Liver (tissue), 9 donors: ENCODE data around the gene HSD17B7. TPM values are rescaled to one million over a fixed set of nuclear protein-coding genes. Genes with fewer than 3 reads are reported as not detected.
"Not testable (repeated sequence)": the region's sequence is repeated elsewhere in the genome, so short reads cannot be mapped to it uniquely, and the experiment has no call there.

ENCODE experiments used
- DNase-seq: peaks from one replicate; pipeline ENCODE4 v3.0.0-alpha.2; 2017; ENCODE audit warnings: low spot score
- H3K27ac ChIP-seq, 2 donors: one replicate each; pipeline ENCODE4 v1.7.0; 2013; ENCODE audit warnings: inconsistent platforms in 2 of 2, low read length in 2 of 2, control low read depth in 1 of 2, low read depth in 1 of 2, mild to moderate bottlenecking in 1 of 2
- H3K27me3 ChIP-seq, 4 donors: one replicate each; pipeline versions ENCODE4 v1.6.1 to v1.7.0; 2013; ENCODE audit warnings: low read length in 3 of 4, inconsistent platforms in 1 of 4, mild to moderate bottlenecking in 1 of 4, moderate library complexity in 1 of 4; ENCODE audit not compliant: control insufficient read depth in 4 of 4, insufficient read depth in 4 of 4
- H3K36me3 ChIP-seq, 4 donors: one replicate each; pipeline versions ENCODE4 v1.6.1 to v1.7.0; 2013; ENCODE audit warnings: low read length in 3 of 4, mild to moderate bottlenecking in 3 of 4, low read depth in 1 of 4, moderate library complexity in 1 of 4; ENCODE audit not compliant: control insufficient read depth in 4 of 4, insufficient read depth in 3 of 4
- H3K4me1 ChIP-seq, 4 donors: one replicate each; pipeline versions ENCODE4 v1.6.1 to v1.7.0; 2013; ENCODE audit warnings: low read length in 3 of 4, mild to moderate bottlenecking in 3 of 4, moderate library complexity in 1 of 4; ENCODE audit not compliant: control insufficient read depth in 4 of 4, insufficient read depth in 4 of 4
- H3K4me3 ChIP-seq, 3 donors: one replicate each; pipeline versions ENCODE4 v1.6.1 to v1.7.0; 2013; ENCODE audit warnings: low read length in 3 of 3, control low read depth in 1 of 3, low read depth in 1 of 3, mild to moderate bottlenecking in 1 of 3
- H3K9ac ChIP-seq, 2 donors: one replicate each; pipeline ENCODE4 v1.7.0; 2013; ENCODE audit warnings: low read length in 2 of 2, mild to moderate bottlenecking in 2 of 2, moderate library complexity in 2 of 2, control low read depth in 1 of 2, low read depth in 1 of 2
- H3K9me3 ChIP-seq, 4 donors: one replicate each; pipeline versions ENCODE4 v1.6.1 to v1.7.0; 2013; ENCODE audit warnings: low read length in 3 of 4; ENCODE audit not compliant: control insufficient read depth in 4 of 4
- FOXA1 ChIP-seq: IDR thresholded peaks from 2 replicates; pipeline ENCODE4 v1.6.1; 2016; ENCODE audit warnings: antibody characterized with exemption
- GABPA ChIP-seq, 2 donors: IDR thresholded peaks in 1 of 2; conservative IDR thresholded peaks in 1 of 2; 2 replicates each; pipeline ENCODE4 v1.6.1; 2016; ENCODE audit warnings: antibody characterized with exemption in 2 of 2, mild to moderate bottlenecking in 1 of 2, moderate library complexity in 1 of 2
- HNF4A ChIP-seq, 2 donors: conservative IDR thresholded peaks; 2 replicates each; pipeline ENCODE4 v1.6.1; 2016; ENCODE audit warnings: antibody characterized with exemption in 2 of 2, mild to moderate bottlenecking in 2 of 2
- JUND ChIP-seq, 2 donors: IDR thresholded peaks; 2 replicates each; pipeline ENCODE4 v1.6.1; 2016; ENCODE audit warnings: antibody characterized with exemption in 2 of 2
- MAX ChIP-seq: IDR thresholded peaks from 2 replicates; pipeline ENCODE4 v1.6.1; 2016; ENCODE audit warnings: antibody characterized with exemption
- RAD21 ChIP-seq, 2 donors: IDR thresholded peaks; 2 replicates each; pipeline ENCODE4 v1.6.1; 2016; ENCODE audit warnings: antibody characterized with exemption in 2 of 2, mild to moderate bottlenecking in 2 of 2
- REST ChIP-seq: IDR thresholded peaks from 2 replicates; pipeline ENCODE4 v1.6.1; 2016; ENCODE audit warnings: antibody characterized with exemption, mild to moderate bottlenecking
- RXRA ChIP-seq, 2 donors: IDR thresholded peaks; 2 replicates each; pipeline ENCODE4 v1.6.1; 2017 to 2018; ENCODE audit warnings: antibody characterized with exemption in 2 of 2, mild to moderate bottlenecking in 1 of 2
- TAF1 ChIP-seq: conservative IDR thresholded peaks from 2 replicates; pipeline ENCODE4 v1.6.1; 2016; ENCODE audit warnings: antibody characterized with exemption, mild to moderate bottlenecking
- YY1 ChIP-seq: IDR thresholded peaks from 2 replicates; pipeline ENCODE4 v1.6.1; 2016; ENCODE audit warnings: antibody characterized with exemption, mild to moderate bottlenecking
- WGBS: extraction: QIAGEN DNeasy Blood & Tissue Kit; methylation state at CpG from one replicate; pipeline ENCODE4 v1.1.7; 2013; 5-methylcytosine and 5-hydroxymethylcytosine counted together
- polyA plus RNA-seq, 2 donors: library from polyadenylated mRNA; stranded (reverse) in 1 of 2; unstranded in 1 of 2; fragments of 200-250 nt in 1 of 2; fragments of >200 nt in 1 of 2; fragmentation: Nextera tagmentation in 1 of 2; extraction: Ambion mirVana in 1 of 2; gene quantifications; one replicate each; pipeline versions ENCODE4 v1.2.1 to v1.2.3, GENCODE V29; 2013 to 2015
- total RNA-seq, 2 donors: library from RNA; depleted of rRNA; stranded (reverse); fragments of >200 nt; gene quantifications; one replicate each; pipeline ENCODE4 v1.2.3, GENCODE V29; 2014
- donor health status: healthy.
- donor health status: healthy.
- donor health status: healthy.
- donor health status: healthy.
- donor health status: healthy.

HSD17B7 gene
- total and polyA plus RNA-seq, 4 donors: 22.9 to 115 (median 43.5) TPM

GRCh38 chr1:162740755-162741154 is 49.7 kb upstream of the HSD17B7 start (continued):
- TF ChIP-seq REST (peak; percentile 83), MAX (peak; percentile 86), FOXA1 (no peak), JUND (IDR thresholded peaks at IDR 0.05) (peak; percentile 87 to 90), GABPA (IDR thresholded peaks at IDR 0.05 in 1 of 2, conservative IDR thresholded peaks at IDR 0.05 in 1 of 2) (peak in 1 of 2 donors; percentile 41)

GRCh38 chr1:162741574-162741973 is 48.9 kb upstream of the HSD17B7 start:
- peaks cover 4 to 12% (median 10%) of the 10 kb centered on the region in 4 donors for H3K4me1 ChIP-seq
- TF ChIP-seq TAF1 (no peak), YY1 (no peak), HNF4A (conservative IDR thresholded peaks at IDR 0.05) (peak; percentile 24 to 34), REST (no peak), RXRA (IDR thresholded peaks at IDR 0.05) (peak in 1 of 2 donors; percentile 19)
- peak overlapping the region; percentile 9 to 32 for H3K27ac ChIP-seq
- no peaks in the 10 kb centered on the region for H3K9me3 ChIP-seq
- H3K36me3 ChIP-seq: no peaks in the 10 kb centered on the region
- no peaks in the 10 kb centered on the region for H3K27me3 ChIP-seq
- H3K9ac ChIP-seq: no peak overlapping the region
- DNase-seq: no peak
- H3K4me3 ChIP-seq: no peak overlapping the region
- WGBS: 55% methylated on average over 2 of the region's 2 CpGs

GRCh38 chr1:162746264-162746942 is 44.1 kb upstream of the HSD17B7 start:
- not testable (repeated sequence) for H3K9me3 ChIP-seq, H3K27me3 ChIP-seq, H3K9ac ChIP-seq, H3K4me1 ChIP-seq, H3K4me3 ChIP-seq, DNase-seq, H3K36me3 ChIP-seq
- 68% methylated on average over 14 of the region's 14 CpGs for WGBS
- TF ChIP-seq HNF4A (conservative IDR thresholded peaks at IDR 0.05): peak; percentile 24
- TF ChIP-seq RAD21 (IDR thresholded peaks at IDR 0.05): peak in 1 of 2 donors; percentile 6
- peak in 1 of 2 donors; percentile 25 for TF ChIP-seq RXRA (IDR thresholded peaks at IDR 0.05)
- H3K27ac ChIP-seq: peak overlapping the region in 1 of 2 donors; percentile 46
